HL-60 (cell line): ENCODE results near the gene TAPBP.

ENCODE experiments used
- DNase-seq, 2 experiments: peaks; one replicate each; pipeline ENCODE4 v3.0.0-alpha.2; 2010 to 2020; ENCODE audit warnings: low read depth in 1 of 2, low spot score in 1 of 2
- H3K27ac ChIP-seq: fragments of 250-450 bp; sonication (Bioruptor Pico); replicated peaks from 2 replicates; pipeline ENCODE4 v1.5.1; 2020; ENCODE audit warnings: mild to moderate bottlenecking, moderate library complexity
- H3K27me3 ChIP-seq: fragments of 250-450 bp; sonication (Bioruptor Pico); 2 replicates; pipeline ENCODE4 v1.5.1; 2021; ENCODE audit warnings: mild to moderate bottlenecking, moderate library complexity; ENCODE audit not compliant: insufficient read depth, poor library complexity, severe bottlenecking
- H3K4me3 ChIP-seq: replicated peaks from 2 replicates; pipeline ENCODE4 v1.5.1; 2011; ENCODE audit warnings: mild to moderate bottlenecking, control low read depth, low read length; ENCODE audit not compliant: insufficient read depth
- CTCF ChIP-seq: IDR thresholded peaks from one replicate; pipeline ENCODE4 v1.5.1; 2011; ENCODE audit warnings: low read length, control low read depth, inconsistent platforms; ENCODE audit not compliant: insufficient read depth
- GABPA ChIP-seq: IDR thresholded peaks from 2 replicates; pipeline ENCODE4 v1.6.1; 2012; ENCODE audit warnings: low read depth
- POLR2AphosphoS5 ChIP-seq: IDR thresholded peaks from 2 replicates; pipeline ENCODE4 v1.6.1; 2012; ENCODE audit warnings: low read depth
- REST ChIP-seq: IDR thresholded peaks from 2 replicates; pipeline ENCODE4 v1.6.1; 2012; ENCODE audit warnings: low read depth; ENCODE audit not compliant: insufficient replicate concordance
- SPI1 ChIP-seq: IDR thresholded peaks from 2 replicates; pipeline ENCODE4 v1.6.1; 2012; ENCODE audit warnings: low read depth, mild to moderate bottlenecking, borderline replicate concordance

TAPBP gene

GRCh38 chr6:33289784-33290315, 24.0 kb downstream of the TAPBP start:
- TF ChIP-seq REST (no peak), CTCF (no peak), GABPA (no peak), SPI1 (no peak), POLR2AphosphoS5 (no peak)
- Histone ChIP-seq H3K27me3 (no peaks in the 10 kb centered on the region), H3K4me3 (peak overlapping the region; percentile 79), H3K27ac (peak overlapping the region; percentile 69)
- DNase-seq, result peak in 1 of 2 experiments; percentile 23

GRCh38 chr6:33288921-33289783, 24.7 kb downstream of the TAPBP start, which contains the start of the genes PFDN6 and WDR46:
TSS of gene PFDN6 (plus strand) at chr6:33289601. CDS start at chr6:33289857, 256 bp downstream.
TSS of gene WDR46 (minus strand) at chr6:33289239. CDS start at chr6:33289170, 69 bp downstream.
- TF ChIP-seq REST (no peak), POLR2AphosphoS5 (peak; percentile 14; the same call in 1 of the 2 replicates), CTCF (no peak), SPI1 (peak; percentile 47; the same call in 1 of the 2 replicates), GABPA (peak; percentile 98)
- H3K4me3 ChIP-seq, result peak within 1 kb of the TSS; percentile 79
- no peaks in the 10 kb centered on the region for H3K27me3 ChIP-seq
- peak within 1 kb of the TSS; percentile 69 for H3K27ac ChIP-seq
- peak; percentile 85 to 91 for DNase-seq

GRCh38 chr6:33288141-33288920, 25.5 kb downstream of the TAPBP start:
- no peaks in the 10 kb centered on the region for H3K27me3 ChIP-seq
- DNase-seq, result no peak
- H3K4me3 ChIP-seq, result peak overlapping the region; percentile 79
- H3K27ac ChIP-seq, result peak overlapping the region; percentile 69
- TF ChIP-seq POLR2AphosphoS5, result no peak
- no peak for TF ChIP-seq SPI1
- no peak for TF ChIP-seq GABPA
- no peak for TF ChIP-seq REST
- no peak for TF ChIP-seq CTCF
